Memory B cell (primary cell): ENCODE data around the gene ZC3H7B.
"Not testable (repeated sequence)": the region's sequence is repeated elsewhere in the genome, so short reads cannot be mapped to it uniquely, and the experiment has no call there.

Source experiments
- ATAC-seq: fragments of 150-1000 bp; cut with Tn5 transposase; 2 replicates; pipeline ENCODE4 v1.10.0; 2021; ENCODE audit warnings: low read depth, mild to moderate bottlenecking, moderate library complexity
- DNase-seq, 2 donors: peaks; one replicate each; pipeline ENCODE4 v3.0.0; 2022; ENCODE audit warnings: low spot score in 2 of 2
- H3K27ac Mint-ChIP-seq: one replicate; pipeline ENCODE4 v1.8.0; 2022; ENCODE audit warnings: mild to moderate bottlenecking, moderate library complexity, mixed read lengths
- H3K27me3 Mint-ChIP-seq: one replicate; pipeline ENCODE4 v1.8.0; 2022; ENCODE audit warnings: mixed read lengths
- H3K36me3 Mint-ChIP-seq: one replicate; pipeline ENCODE4 v1.8.0; 2022; ENCODE audit warnings: mild to moderate bottlenecking, mixed read lengths
- H3K4me1 Mint-ChIP-seq: one replicate; pipeline ENCODE4 v1.8.0; 2022; ENCODE audit warnings: mixed read lengths
- H3K4me3 Mint-ChIP-seq: one replicate; pipeline ENCODE4 v1.8.0; 2022; ENCODE audit warnings: mild to moderate bottlenecking, moderate library complexity, mixed read lengths
- H3K9me3 Mint-ChIP-seq: one replicate; pipeline ENCODE4 v1.8.0; 2022; ENCODE audit warnings: mixed read lengths

Gene ZC3H7B

GRCh38 chr22:41301085-41302020 is at the start of gene ZC3H7B:
TSS of gene ZC3H7B (plus strand) at chr22:41301525. CDS start at chr22:41320661, 19,136 bp downstream.
- Mint-ChIP-seq H3K4me3 (peak within 1 kb of the TSS; percentile 87), H3K9me3 (no peaks in the 10 kb centered on the region), H3K27me3 (no peaks in the 10 kb centered on the region), H3K4me1 (peaks cover 21% of the 10 kb centered on the region), H3K36me3 (peaks cover 2% of the 10 kb centered on the region), H3K27ac (peak within 1 kb of the TSS; percentile 98)
- ATAC-seq: peak; percentile 90
- DNase-seq: peak; percentile 78 to 86

- H3K27me3 Mint-ChIP-seq: no peaks in the 10 kb centered on the region
- H3K27ac Mint-ChIP-seq: no peak overlapping the region
- H3K9me3 Mint-ChIP-seq: no peaks in the 10 kb centered on the region
- H3K4me1 Mint-ChIP-seq: peaks cover 2% of the 10 kb centered on the region
- ATAC-seq: no peak
- H3K4me3 Mint-ChIP-seq: no peak overlapping the region
- DNase-seq: no peak
- H3K36me3 Mint-ChIP-seq: peaks cover 35% of the 10 kb centered on the region
Measured at GRCh38 chr22:41252365-41252764, 49.0 kb upstream of the ZC3H7B start.

GRCh38 chr22:41254230-41254629 is 47.1 kb upstream of the ZC3H7B start:
- no peak for ATAC-seq
- no peaks in the 10 kb centered on the region for H3K27me3 Mint-ChIP-seq
- peak overlapping the region; percentile 68 for H3K27ac Mint-ChIP-seq
- H3K4me1 Mint-ChIP-seq: peaks cover 2% of the 10 kb centered on the region
- DNase-seq: no peak
- no peak overlapping the region for H3K4me3 Mint-ChIP-seq
- H3K9me3 Mint-ChIP-seq: no peaks in the 10 kb centered on the region
- H3K36me3 Mint-ChIP-seq: peaks cover 39% of the 10 kb centered on the region

DNA sequence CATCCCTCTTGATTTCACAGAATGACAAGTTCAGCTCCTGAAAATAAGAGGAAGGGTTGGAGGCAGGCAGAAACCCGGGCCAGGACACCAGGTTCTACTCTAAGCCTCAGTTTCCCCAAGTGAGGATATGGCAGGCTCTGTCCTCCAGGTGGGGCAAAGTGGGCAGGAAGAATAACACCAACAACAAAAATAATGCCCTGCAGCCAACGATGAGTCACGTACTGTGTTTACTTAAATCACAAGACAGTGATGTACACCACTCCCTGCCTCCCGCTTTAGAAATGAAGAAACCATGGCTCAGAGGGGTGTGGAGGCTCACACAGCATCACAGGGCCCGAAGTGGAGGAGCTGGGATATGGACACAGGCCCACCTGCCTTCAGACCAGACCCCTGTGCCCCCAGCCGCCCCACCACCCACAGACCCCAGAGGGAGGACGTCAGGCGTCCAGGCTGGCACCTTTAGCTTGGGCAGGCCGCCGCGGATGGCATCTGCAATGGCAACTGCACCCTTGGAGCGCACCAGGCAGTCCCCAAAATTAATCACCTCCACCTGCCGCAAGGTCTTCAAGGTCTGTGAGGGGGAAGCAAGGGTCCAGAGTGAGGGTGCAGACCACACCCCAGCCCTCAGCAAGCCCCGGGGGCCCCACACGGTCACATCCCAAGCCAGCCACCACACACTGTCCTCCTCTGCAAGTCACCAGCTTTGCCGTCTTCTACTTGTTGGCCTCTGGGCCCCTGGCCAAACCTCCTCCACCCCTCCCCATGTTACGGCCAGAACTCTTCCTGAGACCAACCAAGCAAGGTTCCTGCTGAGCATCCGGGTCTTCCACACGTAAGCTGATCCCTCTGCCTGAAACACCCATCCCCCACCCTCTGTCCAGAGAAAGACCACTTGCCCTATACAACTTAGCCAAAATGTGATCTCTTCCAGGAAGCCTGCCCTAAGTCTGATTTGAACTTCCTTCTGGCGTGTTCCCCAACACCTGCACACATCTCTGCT is 44.8 kb upstream of the ZC3H7B start:
- H3K27ac Mint-ChIP-seq: no peak overlapping the region
- no peaks in the 10 kb centered on the region for H3K9me3 Mint-ChIP-seq
- H3K36me3 Mint-ChIP-seq: peaks cover 28% of the 10 kb centered on the region

GRCh38 chr22:41257696-41258095 is 43.6 kb upstream of the ZC3H7B start:
- Mint-ChIP-seq H3K27ac (no peak overlapping the region), H3K4me3 (no peak overlapping the region), H3K36me3 (peaks cover 31% of the 10 kb centered on the region), H3K9me3 (no peaks in the 10 kb centered on the region), H3K27me3 (no peaks in the 10 kb centered on the region), H3K4me1 (peaks cover 2% of the 10 kb centered on the region)
- ATAC-seq: no peak
- no peak for DNase-seq

More for the DNA sequence above, 44.8 kb upstream of the ZC3H7B start:
- Mint-ChIP-seq H3K4me1 (peaks cover 2% of the 10 kb centered on the region), H3K27me3 (no peaks in the 10 kb centered on the region), H3K4me3 (no peak overlapping the region)
- ATAC-seq (no peak), DNase-seq (no peak)

DNA sequence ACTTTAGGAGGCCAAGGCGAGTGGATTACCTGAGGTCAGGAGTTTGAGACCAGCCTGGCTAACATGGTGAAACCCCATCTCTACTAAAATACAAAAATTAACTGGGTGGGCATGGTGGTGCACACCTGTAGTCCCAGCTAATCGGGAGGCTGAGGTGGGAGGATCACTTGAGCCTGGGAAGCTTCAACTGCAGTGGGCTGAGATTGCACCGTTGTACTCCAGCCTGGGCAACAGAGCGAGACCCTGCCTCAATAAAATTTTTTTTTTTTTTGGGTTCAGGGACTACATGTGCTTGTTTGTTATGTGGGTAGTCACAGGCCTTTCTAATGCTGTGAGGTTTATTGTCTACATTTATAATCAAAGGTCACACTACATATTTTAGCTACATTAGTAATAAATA is 41.6 kb upstream of the ZC3H7B start:
- H3K27ac Mint-ChIP-seq, DNase-seq, H3K4me1 Mint-ChIP-seq, ATAC-seq, H3K27me3 Mint-ChIP-seq, H3K4me3 Mint-ChIP-seq, H3K9me3 Mint-ChIP-seq: not testable (repeated sequence)
- H3K36me3 Mint-ChIP-seq: peaks cover 30% of the 10 kb centered on the region

- Mint-ChIP-seq H3K4me1 (no peaks in the 10 kb centered on the region), H3K27ac (no peak overlapping the region), H3K27me3 (no peaks in the 10 kb centered on the region), H3K9me3 (no peaks in the 10 kb centered on the region), H3K36me3 (peaks cover 30% of the 10 kb centered on the region), H3K4me3 (no peak overlapping the region)
- DNase-seq: no peak
- ATAC-seq: no peak
Measured at GRCh38 chr22:41260871-41261270, 40.5 kb upstream of the ZC3H7B start.

GRCh38 chr22:41261541-41262249 is 39.6 kb upstream of the ZC3H7B start:
- no peak overlapping the region for H3K4me3 Mint-ChIP-seq
- DNase-seq (no peak), ATAC-seq (no peak)
- no peak overlapping the region for H3K27ac Mint-ChIP-seq
- no peaks in the 10 kb centered on the region for H3K27me3 Mint-ChIP-seq
- H3K4me1 Mint-ChIP-seq: no peaks in the 10 kb centered on the region
- no peaks in the 10 kb centered on the region for H3K9me3 Mint-ChIP-seq
- peaks cover 32% of the 10 kb centered on the region for H3K36me3 Mint-ChIP-seq

DNA sequence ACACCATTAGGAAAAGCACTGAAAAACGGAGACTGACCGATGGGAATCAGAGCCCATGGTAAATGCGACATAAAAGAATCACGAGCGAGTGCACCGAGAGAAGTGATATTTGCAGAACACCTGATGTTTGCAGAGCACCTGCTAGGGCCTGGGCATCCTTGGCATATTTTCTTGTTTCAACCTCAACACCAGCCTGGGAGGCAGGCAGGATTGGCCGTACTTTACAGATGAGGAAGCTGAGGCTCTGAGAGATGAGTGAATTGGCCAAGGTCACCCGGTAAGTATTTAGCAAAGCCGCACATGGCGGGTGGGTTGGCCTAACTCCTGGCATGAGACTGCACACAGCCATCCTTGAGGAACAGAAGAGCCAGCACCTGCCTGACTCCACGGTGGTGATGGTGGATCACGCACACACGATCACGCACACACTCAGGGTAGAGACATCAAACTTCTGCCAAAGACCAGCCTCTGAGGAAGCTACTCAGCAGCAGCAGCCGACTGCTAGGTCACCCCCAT is 39.0 kb upstream of the ZC3H7B start:
- H3K4me3 Mint-ChIP-seq: no peak overlapping the region

DNA sequence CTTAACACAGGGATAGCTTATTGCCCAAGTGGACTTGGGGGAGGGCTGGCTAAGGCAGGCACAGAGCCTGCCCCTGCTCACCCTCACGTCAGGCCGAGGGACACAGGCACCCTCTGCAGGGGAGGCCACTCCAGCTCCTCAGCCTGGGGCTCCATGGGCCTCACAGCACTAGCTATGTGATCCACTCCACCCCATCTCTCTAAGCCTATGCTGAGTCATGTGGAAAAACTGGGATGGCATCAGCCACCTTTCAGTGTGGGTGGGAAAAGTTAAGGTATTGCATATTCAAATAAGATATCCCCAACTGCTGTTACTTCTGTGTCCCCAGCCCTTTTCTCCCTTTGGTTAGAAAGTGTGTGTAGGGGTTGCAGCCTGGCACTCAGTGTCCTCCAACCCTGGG is 37.6 kb upstream of the ZC3H7B start:
- no peaks in the 10 kb centered on the region for H3K9me3 Mint-ChIP-seq
- ATAC-seq (no peak), DNase-seq (no peak)
- H3K27ac Mint-ChIP-seq: no peak overlapping the region
- peaks cover 28% of the 10 kb centered on the region for H3K36me3 Mint-ChIP-seq
- H3K4me3 Mint-ChIP-seq: no peak overlapping the region
- no peaks in the 10 kb centered on the region for H3K27me3 Mint-ChIP-seq
- no peaks in the 10 kb centered on the region for H3K4me1 Mint-ChIP-seq

More for the DNA sequence above, 39.0 kb upstream of the ZC3H7B start:
- H3K27ac Mint-ChIP-seq: no peak overlapping the region
- peaks cover 26% of the 10 kb centered on the region for H3K36me3 Mint-ChIP-seq
- H3K9me3 Mint-ChIP-seq: no peaks in the 10 kb centered on the region
- DNase-seq: no peak
- no peaks in the 10 kb centered on the region for H3K27me3 Mint-ChIP-seq
- ATAC-seq: no peak
- no peaks in the 10 kb centered on the region for H3K4me1 Mint-ChIP-seq

GRCh38 chr22:41264408-41264941 is 36.9 kb upstream of the ZC3H7B start:
- H3K27me3 Mint-ChIP-seq: no peaks in the 10 kb centered on the region

DNA sequence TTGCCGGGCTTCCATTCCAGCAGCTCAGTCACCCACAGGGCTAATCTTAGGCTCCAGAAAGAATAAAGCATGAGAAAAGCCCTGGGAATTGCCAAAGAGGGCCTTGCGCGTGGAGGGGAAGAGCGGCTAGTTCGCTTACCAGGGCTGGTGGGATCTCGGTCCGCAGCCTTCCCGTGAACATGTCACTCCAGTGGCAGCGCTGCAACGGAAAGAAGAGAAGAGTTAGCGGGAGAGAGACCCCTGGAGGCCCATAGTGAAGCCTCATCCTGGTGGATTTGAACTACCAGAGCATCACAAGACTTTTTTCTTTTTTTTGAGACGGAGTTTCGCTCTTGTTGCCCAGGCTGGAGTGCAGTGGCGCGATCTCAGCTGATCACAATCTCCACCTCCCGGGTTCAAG is 33.4 kb upstream of the ZC3H7B start:
- Mint-ChIP-seq H3K4me1 (no peaks in the 10 kb centered on the region), H3K36me3 (peaks cover 26% of the 10 kb centered on the region), H3K4me3 (no peak overlapping the region), H3K27me3 (no peaks in the 10 kb centered on the region), H3K27ac (no peak overlapping the region), H3K9me3 (no peaks in the 10 kb centered on the region)
- ATAC-seq (no peak), DNase-seq (no peak)

More at GRCh38 chr22:41264408-41264941, 36.9 kb upstream of the ZC3H7B start:
- no peaks in the 10 kb centered on the region for H3K4me1 Mint-ChIP-seq
- H3K27ac Mint-ChIP-seq: no peak overlapping the region
- H3K9me3 Mint-ChIP-seq: no peaks in the 10 kb centered on the region
- peaks cover 28% of the 10 kb centered on the region for H3K36me3 Mint-ChIP-seq
- no peak for DNase-seq
- no peak overlapping the region for H3K4me3 Mint-ChIP-seq
- ATAC-seq: no peak

DNA sequence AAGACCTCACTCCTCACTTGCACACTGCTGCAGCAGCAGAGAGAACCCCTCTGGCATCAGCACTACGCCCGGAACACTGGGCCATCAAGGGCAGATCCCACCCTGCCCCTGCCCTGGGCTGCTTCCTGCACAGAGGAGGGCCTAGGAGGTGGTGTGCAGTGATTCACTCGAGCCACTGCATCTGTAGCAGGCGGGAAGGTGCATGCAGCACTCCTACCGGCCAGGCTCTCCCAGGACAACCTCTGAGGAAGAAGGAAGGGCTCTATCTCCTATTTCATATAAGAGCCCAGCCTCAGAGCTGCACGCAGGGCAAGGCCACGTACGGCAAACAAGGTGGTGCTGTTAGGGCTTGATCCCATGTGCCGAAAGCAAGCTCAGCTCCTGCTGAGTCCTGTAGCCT is 29.5 kb upstream of the ZC3H7B start:
- H3K36me3 Mint-ChIP-seq: peaks cover 26% of the 10 kb centered on the region

More for the DNA sequence above, 29.5 kb upstream of the ZC3H7B start:
- H3K27me3 Mint-ChIP-seq: no peaks in the 10 kb centered on the region
- DNase-seq: no peak
- no peak overlapping the region for H3K27ac Mint-ChIP-seq
- H3K4me3 Mint-ChIP-seq: no peak overlapping the region
- H3K9me3 Mint-ChIP-seq: no peaks in the 10 kb centered on the region
- H3K4me1 Mint-ChIP-seq: no peaks in the 10 kb centered on the region
- ATAC-seq: no peak
